BLaER1 treated with 17β-estradiol and CSF1 and Interleukin-3, amounts not matched to agents 10 nM and 100 nM (cell line): ENCODE measurements around the gene TAF5L.
A peak's percentile ranks its signal among the peaks of the same experiment; 100 is the strongest.

Experiments
- H3K27ac ChIP-seq, 11 experiments: shearing (Covaris generic); formaldehyde crosslinking; 2 replicates each; pipeline ENCODE4 v1.8.1; 2022
- H3K27me3 ChIP-seq, 11 experiments: shearing (Covaris generic); formaldehyde crosslinking; 2 replicates each; pipeline ENCODE4 v1.8.1; 2022
- H3K36me3 ChIP-seq, 11 experiments: shearing (Covaris generic); formaldehyde crosslinking; 2 replicates each; pipeline ENCODE4 v1.8.1; 2022
- H3K4me1 ChIP-seq, 10 experiments: shearing (Covaris generic); formaldehyde crosslinking; 2 replicates each; pipeline ENCODE4 v1.8.1; 2022
- H3K4me2 ChIP-seq, 11 experiments: shearing (Covaris generic); formaldehyde crosslinking; 2 replicates each; pipeline ENCODE4 v1.8.1; 2022
- H3K4me3 ChIP-seq, 10 experiments: shearing (Covaris generic); formaldehyde crosslinking; 2 replicates each; pipeline ENCODE4 v1.8.1; 2022
- H3K9ac ChIP-seq, 11 experiments: shearing (Covaris generic); formaldehyde crosslinking; 2 replicates each; pipeline ENCODE4 v1.8.1; 2022
- H3K9me3 ChIP-seq, 11 experiments: shearing (Covaris generic); formaldehyde crosslinking; replicated peaks in 1 of 11; 2 replicates each; pipeline ENCODE4 v1.8.1; 2022
- H4K20me1 ChIP-seq, 11 experiments: shearing (Covaris generic); formaldehyde crosslinking; 2 replicates each; pipeline ENCODE4 v1.8.1; 2022
- Cebpa-rat ChIP-seq, 11 experiments: shearing (Covaris generic); IDR thresholded peaks; 2 replicates each; pipeline ENCODE4 v1.8.1; 2022

TAF5L gene

GRCh38 chr1:229648406-229648805, 22.5 kb upstream of the TAF5L start:
- H3K4me2 ChIP-seq: no peak overlapping the region
- no peaks in the 10 kb centered on the region for H3K9me3 ChIP-seq
- no peak for TF ChIP-seq Cebpa-rat (IDR thresholded peaks at IDR 0.05)
- peaks cover 12 to 25% (median 15%) of the 10 kb centered on the region in 10 experiments for H3K4me1 ChIP-seq
- peaks cover 83 to 100% (median 98%) of the 10 kb centered on the region in 11 experiments for H3K36me3 ChIP-seq
- no peaks in the 10 kb centered on the region for H3K27me3 ChIP-seq
- no peak overlapping the region for H3K4me3 ChIP-seq
- H4K20me1 ChIP-seq: peaks cover 0 to 90% (median 46%) of the 10 kb centered on the region in 11 experiments; a peak in 18 of 22 replicates
- no peak overlapping the region for H3K27ac ChIP-seq
- H3K9ac ChIP-seq: no peak overlapping the region

GRCh38 chr1:229645324-229645993, 19.5 kb upstream of the TAF5L start:
- peaks cover 56 to 100% (median 98%) of the 10 kb centered on the region in 11 experiments for H3K36me3 ChIP-seq
- H3K9ac ChIP-seq: 0 out of 22 replicates have a peak overlapping the region, but pooled peaks of 1 of the 11 experiments have one; percentile 5
- H4K20me1 ChIP-seq: peaks cover 0 to 99% (median 75%) of the 10 kb centered on the region in 11 experiments; a peak in 18 of 22 replicates

GRCh38 chr1:229643996-229644745, 18.2 kb upstream of the TAF5L start:
- Histone ChIP-seq H3K27me3 (no peaks in the 10 kb centered on the region), H3K9ac (no peak overlapping the region), H3K27ac (no peak overlapping the region; a peak in 1 of 22 replicates), H3K4me2 (peak overlapping the region; percentile 44 to 75 (median 60)), H4K20me1 (peaks cover 0 to 100% (median 82%) of the 10 kb centered on the region in 11 experiments; a peak in 18 of 22 replicates), H3K36me3 (peaks cover 48 to 100% (median 98%) of the 10 kb centered on the region in 11 experiments), H3K4me1 (peaks cover 16 to 46% (median 36%) of the 10 kb centered on the region in 10 experiments), H3K4me3 (no peak overlapping the region), H3K9me3 (no peaks in the 10 kb centered on the region)
- no peak for TF ChIP-seq Cebpa-rat (IDR thresholded peaks at IDR 0.05)

More at GRCh38 chr1:229645324-229645993, 19.5 kb upstream of the TAF5L start:
- H3K27ac ChIP-seq: no peak overlapping the region
- H3K4me3 ChIP-seq: no peak overlapping the region
- no peaks in the 10 kb centered on the region for H3K27me3 ChIP-seq
- H3K4me1 ChIP-seq: peaks cover 16 to 46% (median 36%) of the 10 kb centered on the region in 10 experiments
- H3K4me2 ChIP-seq: no peak overlapping the region
- no peak for TF ChIP-seq Cebpa-rat (IDR thresholded peaks at IDR 0.05)
- H3K9me3 ChIP-seq: no peaks in the 10 kb centered on the region

- Histone ChIP-seq H3K4me3 (no peak overlapping the region), H3K27ac (no peak overlapping the region), H3K9me3 (no peaks in the 10 kb centered on the region), H3K4me1 (peaks cover 16 to 46% (median 36%) of the 10 kb centered on the region in 10 experiments), H3K4me2 (peak overlapping the region in 8 of 11 experiments; percentile 44 to 75 (median 60); a peak in 13 of 22 replicates), H3K9ac (no peak overlapping the region), H3K27me3 (no peaks in the 10 kb centered on the region), H3K36me3 (peaks cover 49 to 100% (median 98%) of the 10 kb centered on the region in 11 experiments), H4K20me1 (peaks cover 0 to 100% (median 92%) of the 10 kb centered on the region in 11 experiments; a peak in 18 of 22 replicates)
- TF ChIP-seq Cebpa-rat (IDR thresholded peaks at IDR 0.05): no peak
Measured at GRCh38 chr1:229642970-229643369, 17.0 kb upstream of the TAF5L start.

- Histone ChIP-seq H3K27ac (no peak overlapping the region), H3K36me3 (peaks cover 49 to 100% (median 98%) of the 10 kb centered on the region in 11 experiments)
Measured at GRCh38 chr1:229642376-229642775, 16.5 kb upstream of the TAF5L start.

GRCh38 chr1:229641306-229641705, 15.4 kb upstream of the TAF5L start:
- Histone ChIP-seq H4K20me1 (peaks cover 0 to 100% (median 99%) of the 10 kb centered on the region in 11 experiments; a peak in 18 of 22 replicates), H3K4me3 (no peak overlapping the region), H3K27me3 (no peaks in the 10 kb centered on the region), H3K9ac (no peak overlapping the region), H3K27ac (no peak overlapping the region), H3K4me1 (peaks cover 16 to 46% (median 36%) of the 10 kb centered on the region in 10 experiments), H3K9me3 (no peaks in the 10 kb centered on the region), H3K4me2 (0 out of 22 replicates have a peak overlapping the region, but pooled peaks of 1 of the 11 experiments have one; percentile 13), H3K36me3 (peaks cover 49 to 100% (median 98%) of the 10 kb centered on the region in 11 experiments)
- TF ChIP-seq Cebpa-rat (IDR thresholded peaks at IDR 0.05): no peak

More at GRCh38 chr1:229642376-229642775, 16.5 kb upstream of the TAF5L start:
- H3K4me1 ChIP-seq: peaks cover 16 to 46% (median 36%) of the 10 kb centered on the region in 10 experiments
- H3K4me3 ChIP-seq: no peak overlapping the region
- H3K27me3 ChIP-seq: no peaks in the 10 kb centered on the region
- H3K9ac ChIP-seq: no peak overlapping the region
- H4K20me1 ChIP-seq: peaks cover 0 to 100% (median 98%) of the 10 kb centered on the region in 11 experiments; a peak in 18 of 22 replicates
- H3K4me2 ChIP-seq: peak overlapping the region in 8 of 11 experiments; percentile 6 to 60 (median 38); a peak in 15 of 22 replicates
- TF ChIP-seq Cebpa-rat (IDR thresholded peaks at IDR 0.05): no peak
- no peaks in the 10 kb centered on the region for H3K9me3 ChIP-seq

- peaks cover 0 to 100% (median 99%) of the 10 kb centered on the region in 11 experiments; a peak in 18 of 22 replicates for H4K20me1 ChIP-seq
- TF ChIP-seq Cebpa-rat (IDR thresholded peaks at IDR 0.05): no peak
Measured at GRCh38 chr1:229640455-229640854, 14.5 kb upstream of the TAF5L start.

GRCh38 chr1:229637746-229638145, 11.8 kb upstream of the TAF5L start:
- no peaks in the 10 kb centered on the region for H3K27me3 ChIP-seq
- peaks cover 0 to 17% (median 12%) of the 10 kb centered on the region in 10 experiments; a peak in 15 of 20 replicates for H3K4me1 ChIP-seq
- H3K9ac ChIP-seq: no peak overlapping the region
- no peaks in the 10 kb centered on the region for H3K9me3 ChIP-seq
- peaks cover 59 to 100% (median 99%) of the 10 kb centered on the region in 11 experiments for H3K36me3 ChIP-seq
- H3K4me2 ChIP-seq: no peak overlapping the region
- peaks cover 0 to 100% (median 97%) of the 10 kb centered on the region in 11 experiments; a peak in 18 of 22 replicates for H4K20me1 ChIP-seq
- TF ChIP-seq Cebpa-rat (IDR thresholded peaks at IDR 0.05): no peak
- H3K4me3 ChIP-seq: no peak overlapping the region
- no peak overlapping the region for H3K27ac ChIP-seq

More at GRCh38 chr1:229640455-229640854, 14.5 kb upstream of the TAF5L start:
- no peaks in the 10 kb centered on the region for H3K27me3 ChIP-seq
- no peaks in the 10 kb centered on the region for H3K9me3 ChIP-seq
- no peak overlapping the region for H3K27ac ChIP-seq
- no peak overlapping the region for H3K9ac ChIP-seq
- H3K36me3 ChIP-seq: peaks cover 49 to 100% (median 98%) of the 10 kb centered on the region in 11 experiments
- H3K4me3 ChIP-seq: no peak overlapping the region
- no peak overlapping the region for H3K4me2 ChIP-seq
- peaks cover 16 to 44% (median 36%) of the 10 kb centered on the region in 10 experiments for H3K4me1 ChIP-seq
